HG02938 (cell line): Measurements from ENCODE around the gene EHD4.

Source experiments
- ATAC-seq: cut with Tn5 transposase; IDR thresholded peaks from one replicate; pipeline ENCODE4 v1.9.1; 2021; ENCODE audit warnings: mild to moderate bottlenecking, moderate library complexity; ENCODE audit not compliant: unreplicated experiment

EHD4 gene

DNA sequence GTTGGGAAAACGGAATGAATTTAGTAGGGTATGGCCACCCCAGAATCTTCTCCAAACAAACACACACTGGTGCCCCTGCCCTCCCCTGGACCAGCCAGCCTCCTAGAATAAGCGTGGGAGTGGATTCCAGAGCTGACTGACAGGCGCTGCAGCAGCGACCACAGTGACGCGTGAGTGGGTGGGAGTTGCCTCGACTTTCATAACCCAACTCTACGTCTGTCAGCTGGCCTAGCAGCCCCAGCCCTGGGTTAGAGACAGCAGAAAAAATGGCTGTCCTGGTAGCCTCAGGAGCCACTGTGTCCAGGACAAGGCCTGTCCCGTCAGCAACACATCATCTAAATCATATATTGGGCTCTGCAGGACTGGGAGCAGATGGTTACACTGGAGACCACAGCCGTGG is 123.7 kb downstream of the EHD4 start:
- no peak for ATAC-seq

DNA sequence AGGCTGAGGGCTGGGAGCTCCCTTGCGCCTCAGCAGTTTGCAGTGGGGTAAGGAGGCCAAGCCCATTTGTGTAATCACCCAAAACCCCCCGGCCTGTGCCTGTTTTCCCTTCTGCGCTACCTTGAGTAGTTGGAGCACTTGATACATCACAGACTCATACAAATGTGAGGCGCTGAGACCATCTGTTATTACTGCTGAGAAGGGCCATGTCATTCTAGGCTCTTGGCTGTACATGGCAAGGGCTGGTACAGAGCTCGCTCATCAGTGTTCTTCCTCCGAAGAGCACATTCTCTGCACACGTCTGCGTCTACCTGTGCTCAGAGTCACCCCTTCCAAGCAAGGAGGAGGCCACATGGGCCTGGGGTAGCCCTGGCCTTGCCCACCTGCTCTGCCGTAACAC is 124.4 kb downstream of the EHD4 start:
- ATAC-seq = no peak

DNA sequence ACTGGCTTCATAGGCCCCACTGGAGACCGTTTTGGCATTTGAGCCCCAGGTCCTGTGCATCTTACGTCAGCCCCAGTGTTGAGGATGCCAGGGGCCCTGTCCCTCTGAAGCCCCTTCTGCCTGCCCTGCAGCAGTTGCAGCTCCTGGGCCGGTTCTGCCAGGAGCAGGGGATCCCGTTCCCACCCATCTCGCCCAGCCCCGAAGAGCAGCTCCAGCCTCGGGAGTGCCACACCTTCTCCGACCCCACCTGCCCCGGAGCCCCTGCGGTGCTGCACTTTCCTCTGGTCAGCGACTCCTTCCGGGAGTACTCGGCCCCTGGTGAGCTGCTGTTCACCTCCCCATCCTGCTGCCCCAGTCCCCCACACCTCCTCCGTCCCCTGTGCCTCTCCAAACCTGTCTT is 125.2 kb downstream of the EHD4 start:
- ATAC-seq = no peak
